Lower lobe of right lung (tissue), 2 donors: ENCODE results near the gene COTL1. TPM values are rescaled to one million over a fixed set of nuclear protein-coding genes. Genes with fewer than 3 reads are reported as not detected.

Experiments
- ATAC-seq, 2 donors: fragments of 200-7000 bp; cut with Tn5 transposase; one replicate each; pipeline ENCODE4 v1.9.1; 2020 to 2022; ENCODE audit warnings: mild to moderate bottlenecking in 2 of 2, moderate library complexity in 2 of 2
- DNase-seq: peaks from one replicate; pipeline ENCODE4 v3.0.0-alpha.2; 2020
- H3K27ac ChIP-seq: fragments of 200-600 bp; one replicate; pipeline ENCODE4 v1.8.0; 2022
- H3K27me3 ChIP-seq: fragments of 200-600 bp; one replicate; pipeline ENCODE4 v1.8.0; 2022; ENCODE audit warnings: low read depth
- H3K36me3 ChIP-seq: fragments of 200-600 bp; one replicate; pipeline ENCODE4 v1.8.0; 2022; ENCODE audit warnings: mild to moderate bottlenecking
- H3K4me1 ChIP-seq: fragments of 200-600 bp; one replicate; pipeline ENCODE4 v1.8.0; 2022
- H3K4me3 ChIP-seq: fragments of 200-600 bp; one replicate; pipeline ENCODE4 v1.8.0; 2022; ENCODE audit warnings: mild to moderate bottlenecking
- H3K9me3 ChIP-seq: fragments of 200-600 bp; one replicate; pipeline ENCODE4 v1.8.0; 2022
- CTCF ChIP-seq: fragments of 200-600 bp; IDR thresholded peaks from one replicate; pipeline ENCODE4 v1.8.0; 2022; ENCODE audit warnings: antibody characterized with exemption, mild to moderate bottlenecking
- intact Hi-C: fragments of 100-400 bp; cut with DNase I; formaldehyde crosslinking; loops from one replicate; pipeline ENCODE4 v1.11.0; 2022
- total RNA-seq: library from RNA; stranded (reverse); fragmentation: NEBNext Ultra II Directional; extraction: Animal tissue kit (Norgen Biotek cat#: 25700); gene quantifications from one replicate; pipeline ENCODE4 v1.2.1, GENCODE V29; 2021
- donor health status: DM: no; HTN: yes; CAD: no; lungs with severe emphysema.

Gene COTL1
- total RNA-seq, 1 donor from 2014 or later = 221 TPM

GRCh38 chr16:84649511-84649861 lies 31.6 kb upstream of the COTL1 start:
- peak overlapping the region; percentile 83 for H3K27ac ChIP-seq
- DNase-seq (no peak), ATAC-seq (no peak)
- intact Hi-C loops = no loop called here
- H3K36me3 ChIP-seq = peaks cover 39% of the 10 kb centered on the region
- peak overlapping the region; percentile 79 for H3K4me3 ChIP-seq
- no peaks in the 10 kb centered on the region for H3K27me3 ChIP-seq
- no peak for TF ChIP-seq CTCF
- H3K9me3 ChIP-seq = no peaks in the 10 kb centered on the region
- H3K4me1 ChIP-seq = peaks cover 9% of the 10 kb centered on the region

DNA sequence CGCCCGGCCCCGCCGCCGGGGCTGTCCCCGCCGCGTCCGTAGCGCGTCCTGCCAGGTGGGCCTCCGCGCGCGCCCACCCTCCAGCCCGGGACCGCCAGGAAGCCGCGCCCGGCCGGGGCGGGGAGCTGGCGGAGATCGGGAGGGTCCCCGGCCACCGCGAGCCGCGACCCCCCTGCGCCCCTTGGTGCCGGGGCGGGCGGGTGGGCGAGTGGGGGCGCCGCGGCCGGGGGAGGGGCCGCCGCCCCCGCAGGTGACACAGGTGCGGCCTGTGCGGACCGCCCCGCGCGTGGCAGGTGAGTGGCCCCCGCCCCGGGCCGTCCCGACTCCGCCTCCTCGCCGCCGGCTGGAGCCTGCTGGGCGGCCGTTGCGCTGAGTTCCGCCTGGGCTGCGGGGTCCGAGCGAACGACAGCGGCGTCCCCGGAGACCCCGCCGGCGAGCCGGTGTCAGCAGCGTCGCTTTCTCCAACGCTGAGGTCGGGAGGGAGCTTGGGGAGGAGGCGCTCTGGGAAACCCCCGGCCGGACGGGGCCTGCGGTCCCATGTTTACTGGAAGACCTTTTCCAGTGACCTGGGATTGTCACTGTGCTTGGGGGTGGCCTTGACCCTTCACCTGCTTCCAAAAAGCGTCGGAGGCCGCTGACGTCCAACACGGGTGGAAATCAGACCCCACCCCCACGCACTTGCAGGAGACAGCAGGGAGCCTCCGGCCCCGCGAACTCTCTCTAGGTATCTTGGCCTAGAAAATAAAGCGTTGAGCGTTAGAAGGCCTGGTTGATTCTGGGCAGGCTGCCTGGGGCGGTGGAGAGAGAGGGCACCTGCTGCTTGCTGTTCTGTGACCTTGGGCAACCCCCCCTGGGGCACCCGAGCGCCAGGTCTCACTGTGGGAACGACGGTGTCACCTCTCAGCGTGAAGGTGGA lies 31.0 kb upstream of the COTL1 start:
- DNase-seq (peak; percentile 79), ATAC-seq (peak; percentile 81 to 88)
- Histone ChIP-seq H3K4me3 (peak overlapping the region; percentile 79), H3K36me3 (peaks cover 33% of the 10 kb centered on the region), H3K27ac (peak overlapping the region; percentile 83), H3K9me3 (no peaks in the 10 kb centered on the region), H3K4me1 (peaks cover 9% of the 10 kb centered on the region), H3K27me3 (no peaks in the 10 kb centered on the region)
- intact Hi-C loops = no loop called here
- TF ChIP-seq CTCF = no peak

DNA sequence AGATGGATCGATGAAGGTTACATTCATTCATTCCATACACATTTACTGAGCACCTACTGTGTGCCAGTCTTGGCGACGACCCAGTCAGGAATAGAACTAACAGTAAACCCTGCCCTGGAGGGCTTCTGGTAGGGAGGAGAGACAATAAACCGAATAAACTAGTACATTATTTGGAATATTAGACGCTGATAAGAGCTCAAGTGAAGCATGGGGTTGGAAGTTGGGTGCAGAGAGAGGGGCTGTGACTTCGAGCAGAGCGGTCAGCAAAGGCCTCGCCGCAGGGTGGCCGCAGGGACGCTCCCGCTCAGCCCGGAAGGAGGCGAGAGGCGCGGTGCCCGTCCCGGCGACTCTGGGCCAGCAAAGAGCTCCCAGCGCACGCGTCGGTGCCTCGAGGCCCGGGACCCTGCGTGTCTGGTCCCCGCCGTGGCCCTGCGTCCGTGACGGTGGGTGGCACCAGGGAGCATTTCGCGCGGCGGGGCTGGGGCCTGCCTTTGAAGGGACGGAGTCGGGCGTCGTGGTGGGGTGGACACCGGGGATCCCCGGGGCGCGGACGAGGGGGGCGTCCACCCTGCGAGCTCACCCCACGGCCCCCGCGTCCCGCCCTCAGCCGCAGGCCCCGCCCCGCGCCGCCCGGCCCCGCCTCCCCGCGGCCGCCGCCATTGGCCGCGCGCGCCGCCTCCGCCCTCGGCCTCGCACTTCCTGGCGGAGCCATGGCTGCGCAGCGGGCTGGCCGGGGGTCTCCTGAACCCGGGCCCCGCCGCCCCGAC lies 30.1 kb upstream of the COTL1 start, which contains the start of gene KLHL36:
Gene KLHL36, plus strand, starts transcription at position 684 of the 767 bp plus-strand sequence. CDS start 2,357 bp downstream, outside the sequence.
- Histone ChIP-seq H3K27ac (peak within 1 kb of the TSS; percentile 83), H3K27me3 (no peaks in the 10 kb centered on the region)
- intact Hi-C loops = no loop called here

DNA sequence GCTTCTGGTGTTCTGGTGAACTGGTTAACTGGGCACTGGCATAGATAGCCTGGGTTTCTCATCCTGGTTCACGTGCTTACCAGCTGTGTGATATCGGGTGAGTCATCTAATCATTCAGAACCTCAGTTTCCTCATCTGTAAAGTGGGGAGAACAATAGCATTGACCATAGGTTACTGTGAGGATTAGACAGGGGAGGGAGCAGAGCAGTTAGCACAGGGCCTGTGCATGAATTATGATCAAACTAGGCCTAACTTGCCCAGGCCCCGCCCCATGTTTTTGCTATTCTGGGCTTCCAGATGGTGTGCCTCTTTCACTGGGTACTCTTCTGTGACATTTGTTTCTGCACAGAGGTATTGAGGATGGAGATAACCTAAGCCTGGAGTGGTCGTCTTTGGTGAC lies 25.8 kb upstream of the COTL1 start:
- DNase-seq = no peak
- intact Hi-C loops = no loop called here
- H3K36me3 ChIP-seq = no peaks in the 10 kb centered on the region
- H3K9me3 ChIP-seq = no peaks in the 10 kb centered on the region
- peak overlapping the region; percentile 56 for H3K27ac ChIP-seq
- no peak for ATAC-seq
- no peaks in the 10 kb centered on the region for H3K27me3 ChIP-seq
- no peak overlapping the region for H3K4me3 ChIP-seq
- H3K4me1 ChIP-seq = peaks cover 36% of the 10 kb centered on the region
- TF ChIP-seq CTCF = no peak

More for the DNA sequence above, 30.1 kb upstream of the COTL1 start, which contains the start of gene KLHL36:
- peaks cover 24% of the 10 kb centered on the region for H3K36me3 ChIP-seq
- H3K4me1 ChIP-seq = peaks cover 16% of the 10 kb centered on the region
- H3K9me3 ChIP-seq = no peaks in the 10 kb centered on the region
- TF ChIP-seq CTCF = no peak
- ATAC-seq (peak; percentile 89 to 90), DNase-seq (peak; percentile 78)
- peak within 1 kb of the TSS; percentile 79 for H3K4me3 ChIP-seq

- Histone ChIP-seq H3K9me3 (no peaks in the 10 kb centered on the region), H3K36me3 (no peaks in the 10 kb centered on the region), H3K4me1 (peaks cover 36% of the 10 kb centered on the region), H3K27ac (peak overlapping the region; percentile 56), H3K27me3 (no peaks in the 10 kb centered on the region), H3K4me3 (no peak overlapping the region)
- intact Hi-C loops = no loop called here
- peak; percentile 36 to 61 for ATAC-seq
- no peak for TF ChIP-seq CTCF
- peak; percentile 59 for DNase-seq
Observed at GRCh38 chr16:84643180-84643583, 25.3 kb upstream of the COTL1 start.
